GM04503 (cell line): ENCODE measurements around the gene EFCAB8.
"Not testable (repeated sequence)": the region's sequence is repeated elsewhere in the genome, so short reads cannot be mapped to it uniquely, and the experiment has no call there.

ENCODE experiments used
- DNase-seq: peaks from one replicate; pipeline ENCODE4 v3.0.0-alpha.2; 2012; ENCODE audit warnings: low read depth

EFCAB8 gene

GRCh38 chr20:32912688-32913087 lies 54.0 kb downstream of the EFCAB8 start:
- no peak for DNase-seq

- no peak for DNase-seq
These were observed 55.3 kb downstream of the EFCAB8 start for GRCh38 chr20:32914031-32914430.

GRCh38 chr20:32917191-32917950 lies 58.6 kb downstream of the EFCAB8 start:
- no peak for DNase-seq

DNA sequence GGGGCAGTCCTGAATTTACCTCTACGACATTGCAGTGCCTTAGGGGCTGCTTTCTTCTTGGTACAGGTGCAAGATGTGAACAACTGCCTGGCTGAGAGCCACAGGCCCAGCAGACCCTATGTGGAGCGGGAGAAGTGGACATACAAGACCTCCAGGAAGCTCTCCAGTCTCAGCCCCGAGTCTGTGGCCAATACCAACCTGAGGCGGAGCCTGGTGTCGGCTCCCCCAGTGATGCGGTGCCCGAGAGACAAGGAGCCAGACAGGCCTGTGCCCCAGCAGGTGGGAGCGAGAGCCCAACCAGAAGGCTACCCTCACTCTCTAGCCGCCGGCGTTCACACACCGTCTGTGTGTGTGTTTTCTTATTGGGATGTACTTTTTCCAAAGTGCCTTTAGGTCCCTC lies 59.6 kb downstream of the EFCAB8 start:
- no peak for DNase-seq

GRCh38 chr20:32918751-32919150 lies 60.0 kb downstream of the EFCAB8 start:
- DNase-seq, result no peak

DNA sequence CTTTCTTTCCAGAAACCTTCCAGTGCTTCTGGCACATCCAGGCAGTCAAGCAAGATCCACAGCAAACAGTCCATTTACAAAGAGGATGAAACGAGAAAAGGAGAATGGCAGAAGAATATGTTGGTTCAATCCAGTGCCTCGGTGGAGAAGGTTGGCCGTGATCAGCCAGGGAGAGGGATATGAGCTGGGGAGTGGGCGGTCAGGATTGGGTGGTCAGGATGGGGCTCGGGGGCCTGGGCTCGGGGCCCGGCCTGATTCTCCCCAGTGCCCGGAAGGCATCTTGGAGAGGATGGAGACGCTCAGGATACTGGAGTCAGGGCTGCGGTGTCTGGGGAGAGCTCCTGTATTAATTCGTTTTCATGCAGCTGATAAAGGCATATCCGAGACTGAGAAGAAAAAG lies 61.3 kb downstream of the EFCAB8 start:
- DNase-seq, result no peak

GRCh38 chr20:32920530-32921298 lies 62.0 kb downstream of the EFCAB8 start:
- no peak for DNase-seq

GRCh38 chr20:32922466-32922865 lies 63.7 kb downstream of the EFCAB8 start:
- DNase-seq, result no peak

DNA sequence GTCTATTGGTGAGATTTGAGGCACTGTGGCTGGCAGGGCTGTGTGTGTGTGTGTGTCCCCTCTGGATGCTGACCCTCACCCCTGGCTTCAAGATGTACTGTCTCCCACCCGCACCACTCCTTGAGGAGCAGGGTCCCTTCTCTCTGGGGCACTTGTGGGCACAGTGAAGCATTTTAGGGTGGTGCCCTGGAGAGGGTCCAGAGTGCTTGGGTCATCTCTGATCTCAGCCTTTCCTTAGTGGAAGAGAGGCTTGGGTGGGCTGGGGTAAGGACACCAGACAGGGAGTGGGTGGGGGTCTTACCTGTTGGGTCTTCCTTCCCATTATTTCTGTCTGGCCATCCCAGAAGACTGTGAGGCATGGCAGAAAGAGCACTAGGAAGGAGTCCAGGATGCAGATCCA lies 66.1 kb downstream of the EFCAB8 start:
- DNase-seq, result no peak

- no peak for DNase-seq
These were observed 66.9 kb downstream of the EFCAB8 start for GRCh38 chr20:32925481-32926196.

DNA sequence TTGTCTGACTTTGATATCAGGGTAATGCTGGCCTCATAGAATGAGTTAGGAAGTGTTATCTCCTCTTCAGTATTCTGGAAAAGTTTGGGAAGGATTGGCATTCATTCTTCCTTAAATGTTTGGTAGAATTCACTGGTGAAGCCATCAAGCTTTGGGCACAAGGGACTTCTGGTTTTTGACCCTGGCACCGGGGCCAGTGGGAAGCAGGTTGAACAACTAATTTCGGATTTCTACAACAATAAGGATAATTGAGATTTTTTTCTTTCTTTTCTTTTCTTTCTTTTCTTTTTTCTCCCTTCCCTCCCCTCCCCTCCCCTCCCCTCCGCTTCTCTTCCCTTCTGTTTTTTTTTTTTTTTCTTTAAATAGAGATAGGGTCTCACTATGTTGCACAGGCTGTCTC lies 70.4 kb downstream of the EFCAB8 start:
- DNase-seq, result no peak

DNA sequence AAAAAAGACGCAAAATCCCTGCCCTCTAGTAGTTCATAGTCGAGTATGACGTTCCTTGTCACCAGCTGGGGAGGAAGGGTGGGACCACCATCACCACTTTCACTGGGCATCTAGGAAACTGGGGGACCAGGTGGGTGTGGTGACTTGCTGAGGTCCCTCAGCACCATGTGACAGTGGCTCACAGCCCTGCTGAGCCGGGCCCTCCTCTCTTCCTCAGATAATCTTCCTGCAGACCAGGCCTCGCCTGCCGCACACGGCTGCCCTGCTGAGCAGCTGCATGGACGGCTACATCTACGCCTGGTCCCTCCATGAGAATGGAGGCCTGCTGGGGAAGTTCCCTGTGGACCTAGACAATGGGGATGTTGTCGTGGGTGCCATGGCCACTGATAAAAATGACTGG lies 71.5 kb downstream of the EFCAB8 start:
- no peak for DNase-seq

DNA sequence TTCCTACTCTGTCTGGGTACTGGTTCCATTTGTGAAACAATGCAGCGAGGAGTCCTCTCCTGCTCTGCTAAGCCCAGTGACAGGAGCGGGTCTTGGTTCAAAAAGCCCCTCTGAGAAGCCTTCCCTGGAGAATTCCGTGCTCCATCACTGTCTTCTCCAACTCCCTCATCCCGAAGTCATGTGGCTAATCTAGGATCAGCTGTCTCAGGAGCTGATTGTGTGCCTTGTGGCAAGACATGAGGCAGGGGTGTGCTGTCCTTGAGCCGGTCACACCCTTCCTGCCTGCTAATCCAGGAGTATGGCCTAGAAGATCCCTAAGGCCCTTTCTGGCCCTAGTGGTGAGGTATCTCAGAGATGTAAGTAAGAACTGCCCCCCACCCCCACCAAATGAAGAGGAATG lies 72.0 kb downstream of the EFCAB8 start:
- DNase-seq, result no peak

DNA sequence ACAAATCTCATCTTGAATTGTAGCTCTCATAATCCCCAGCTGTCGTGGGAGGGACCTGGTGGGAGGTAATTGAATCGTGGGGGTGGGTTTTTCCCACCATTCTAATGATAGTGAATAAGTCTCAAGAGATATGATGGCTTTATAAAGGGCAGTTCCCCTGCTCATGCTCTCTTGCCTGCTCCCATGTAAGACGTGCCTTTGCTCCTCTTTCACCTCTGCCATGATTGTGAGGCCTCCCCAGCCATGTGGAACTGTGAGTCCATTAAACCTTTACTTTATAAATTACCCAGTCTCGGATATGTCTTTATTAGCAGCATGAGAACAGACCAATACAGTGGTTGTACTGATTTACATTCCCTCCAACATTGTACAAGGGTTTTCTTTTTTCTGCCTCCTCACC lies 75.9 kb downstream of the EFCAB8 start:
- DNase-seq, result no peak

GRCh38 chr20:32941155-32941885 lies 82.6 kb downstream of the EFCAB8 start:
- no peak for DNase-seq

DNA sequence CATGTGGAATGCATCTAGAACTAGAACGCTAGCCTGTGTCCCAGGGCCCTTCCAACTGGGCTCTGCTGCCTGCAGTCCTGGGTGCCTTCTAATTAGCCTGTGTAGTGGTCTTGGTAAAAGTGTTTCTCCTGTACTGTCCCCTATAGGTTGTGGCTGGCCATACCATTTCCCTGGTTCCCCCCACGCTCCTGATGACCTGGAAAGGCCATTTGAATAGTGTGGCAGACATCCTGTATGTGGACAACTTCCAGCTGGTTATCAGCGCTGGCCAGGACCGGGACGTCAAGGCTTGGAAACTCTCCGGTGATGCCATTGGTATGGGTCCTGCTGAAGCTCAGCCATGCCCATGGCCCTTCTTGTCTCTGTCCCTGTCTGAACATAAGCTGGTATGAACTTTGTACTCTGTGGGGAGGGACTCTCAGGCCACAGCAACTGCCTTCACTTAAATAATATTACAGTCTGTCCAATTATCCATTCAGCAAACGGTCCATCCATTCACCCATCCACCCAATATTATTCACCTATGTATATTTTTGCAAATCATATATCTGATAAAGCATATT lies 84.8 kb downstream of the EFCAB8 start:
- no peak for DNase-seq

- no peak for DNase-seq
These were observed 87.0 kb downstream of the EFCAB8 start for GRCh38 chr20:32945710-32946221.

- no peak for DNase-seq
These were observed 87.9 kb downstream of the EFCAB8 start for GRCh38 chr20:32946629-32947028.

DNA sequence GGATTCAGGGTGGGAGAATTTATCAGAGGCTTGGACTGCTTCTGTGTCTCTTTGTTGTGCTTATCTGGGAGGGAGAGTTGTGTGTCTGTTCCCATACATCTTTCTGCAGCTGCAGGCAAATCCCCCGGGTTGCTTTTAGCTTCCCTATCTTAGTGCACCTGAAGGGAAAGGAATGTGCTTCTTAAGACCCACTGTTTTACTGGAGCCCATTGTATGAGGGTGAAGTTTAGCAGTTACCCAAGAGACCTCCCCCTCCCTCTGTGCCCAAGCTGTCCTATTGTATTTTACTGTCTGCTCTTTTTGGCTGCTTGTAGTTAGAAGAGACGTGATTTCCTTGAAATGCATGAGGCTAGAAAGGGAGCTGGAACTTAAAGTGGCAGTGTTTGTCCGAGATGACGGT lies 91.8 kb downstream of the EFCAB8 start:
- not testable (repeated sequence) for DNase-seq

DNA sequence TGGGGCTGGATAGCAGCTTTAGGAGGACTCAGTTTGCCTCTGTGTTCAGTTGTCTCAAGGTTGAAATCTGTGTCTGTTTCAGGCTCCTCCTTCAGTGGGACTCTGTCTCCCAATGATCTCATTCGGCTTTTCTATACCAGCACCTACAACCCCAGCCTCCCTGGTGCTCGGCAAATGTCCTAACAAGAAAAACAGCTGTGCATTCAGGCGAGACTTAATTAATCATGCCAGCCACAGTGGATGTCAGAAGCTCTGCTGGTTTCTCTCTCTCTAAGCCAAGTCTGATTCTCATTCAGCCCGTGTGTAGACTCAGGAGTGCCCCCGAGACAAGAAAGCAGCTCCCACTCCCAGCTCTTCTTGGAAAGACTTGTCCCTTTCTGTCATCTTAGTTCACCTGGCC lies 98.7 kb downstream of the EFCAB8 start:
- DNase-seq, result no peak

DNA sequence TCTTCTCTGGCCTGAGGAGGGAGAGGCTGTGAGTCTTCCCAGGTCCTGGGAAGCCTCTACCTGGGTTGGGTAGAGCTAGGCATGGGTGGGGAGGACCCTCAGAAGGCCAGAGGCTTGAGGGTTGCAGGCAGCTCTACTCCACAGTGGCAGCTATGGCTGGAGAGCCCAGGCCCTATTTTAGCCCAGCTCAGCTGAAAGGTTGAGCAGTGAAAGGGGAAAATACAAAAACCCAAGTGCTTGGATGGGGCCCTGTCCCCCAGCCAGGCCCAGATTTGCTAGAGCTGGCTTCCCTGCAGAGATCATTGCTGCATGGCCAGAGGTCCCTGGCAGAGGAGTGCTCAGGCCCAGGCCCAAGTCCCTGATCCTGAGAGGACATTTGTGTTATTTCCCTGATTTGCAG lies 99.9 kb downstream of the EFCAB8 start:
- DNase-seq, result no peak
